Spleen (tissue), 7 donors: ENCODE data around the gene PPM1N.

Experiments
- POLR2A ChIP-seq, 3 donors: fragments of 450-650 bp; IDR thresholded peaks; one replicate each; pipeline ENCODE4 v1.5.1; 2017; ENCODE audit warnings: antibody characterized with exemption in 3 of 3, mild to moderate bottlenecking in 1 of 3
- POLR2AphosphoS5 ChIP-seq, 3 donors: sonication (generic); formaldehyde crosslinking; IDR thresholded peaks; one replicate each; pipeline ENCODE4 v1.5.1; 2017; ENCODE audit warnings: antibody characterized with exemption in 3 of 3
- TF ChIP-seq, protein P1 (sequence below), 11 experiments: fragments of 200-600 bp in 7 of 11; fragments of 450-650 bp in 4 of 11; sonication (generic) in 4 of 11; IDR thresholded peaks in 8 of 11; conservative IDR thresholded peaks in 3 of 11; 1 replicate in 7 of 11; 2 replicates in 4 of 11; pipeline versions ENCODE4 v1.4.0 to v1.8.0; 2016 to 2021; ENCODE audit warnings: antibody characterized with exemption in 11 of 11, inconsistent platforms in 4 of 11, mild to moderate bottlenecking in 1 of 11
- donor health status: DM: no; HTN: no; CAD: no; lungs with moderate emphysema.
- donor health status: DM: no; HTN: no; CAD: no.
- donor health status: DM: no; HTN: no; CAD: no.

DNA sequence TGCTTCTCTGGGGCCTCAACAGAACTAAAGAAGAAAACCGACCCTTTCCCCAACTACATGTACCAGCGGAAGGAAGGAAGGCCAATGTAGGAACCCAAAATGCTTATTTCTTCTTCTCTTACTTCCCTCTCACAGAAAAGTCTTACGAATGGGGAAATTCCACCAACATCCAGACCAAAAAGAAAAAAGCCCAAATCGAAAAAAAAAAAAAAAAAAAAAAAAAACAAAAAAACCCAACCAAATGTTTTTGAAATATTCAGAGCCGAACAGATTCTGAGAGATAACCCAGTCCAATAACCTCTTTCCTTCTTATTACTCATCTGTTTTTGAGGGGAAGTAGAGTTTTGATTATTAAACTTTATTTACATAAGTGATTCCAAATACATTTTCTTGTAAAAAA, 3.9 kb downstream of the PPM1N start:
- TF ChIP-seq, protein P1, sequence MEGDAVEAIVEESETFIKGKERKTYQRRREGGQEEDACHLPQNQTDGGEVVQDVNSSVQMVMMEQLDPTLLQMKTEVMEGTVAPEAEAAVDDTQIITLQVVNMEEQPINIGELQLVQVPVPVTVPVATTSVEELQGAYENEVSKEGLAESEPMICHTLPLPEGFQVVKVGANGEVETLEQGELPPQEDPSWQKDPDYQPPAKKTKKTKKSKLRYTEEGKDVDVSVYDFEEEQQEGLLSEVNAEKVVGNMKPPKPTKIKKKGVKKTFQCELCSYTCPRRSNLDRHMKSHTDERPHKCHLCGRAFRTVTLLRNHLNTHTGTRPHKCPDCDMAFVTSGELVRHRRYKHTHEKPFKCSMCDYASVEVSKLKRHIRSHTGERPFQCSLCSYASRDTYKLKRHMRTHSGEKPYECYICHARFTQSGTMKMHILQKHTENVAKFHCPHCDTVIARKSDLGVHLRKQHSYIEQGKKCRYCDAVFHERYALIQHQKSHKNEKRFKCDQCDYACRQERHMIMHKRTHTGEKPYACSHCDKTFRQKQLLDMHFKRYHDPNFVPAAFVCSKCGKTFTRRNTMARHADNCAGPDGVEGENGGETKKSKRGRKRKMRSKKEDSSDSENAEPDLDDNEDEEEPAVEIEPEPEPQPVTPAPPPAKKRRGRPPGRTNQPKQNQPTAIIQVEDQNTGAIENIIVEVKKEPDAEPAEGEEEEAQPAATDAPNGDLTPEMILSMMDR (IDR thresholded peaks at IDR 0.05 in 8 of 11, conservative IDR thresholded peaks at IDR 0.05 in 3 of 11) = no peak
- TF ChIP-seq POLR2AphosphoS5 (IDR thresholded peaks at IDR 0.05) = no peak
- TF ChIP-seq POLR2A (IDR thresholded peaks at IDR 0.05) = no peak
